A549 (cell line): Measurements from ENCODE around the gene CD180. TPM values are rescaled to one million over a fixed set of nuclear protein-coding genes. Genes with fewer than 3 reads are reported as not detected.

Source experiments
- ATAC-seq, 2 experiments: fragments of 200-7000 bp in 1 of 2; fragments of >200 bp in 1 of 2; cut with Nextera tagmentation in 1 of 2; cut with Tn5 transposase in 1 of 2; 3 replicates each; pipeline versions ENCODE4 v1.8.0 to v1.9.1; 2018 to 2020; ENCODE audit warnings: mild to moderate bottlenecking in 1 of 2, moderate library complexity in 1 of 2
- CTCF ChIA-PET: fragments of 300-600 bp; sonication (Branson Sonifier 250); formaldehyde crosslinking; extraction: SDS; loops from one replicate; lab custom pipeline; 2021; ENCODE audit warnings: antibody characterized with exemption, inconsistent platforms; lab: Yijun Ruan, JAX
- POLR2A ChIA-PET: fragments of 350-600 bp; formaldehyde crosslinking; extraction: SDS; loops from one replicate; lab custom pipeline; 2021; ENCODE audit warnings: antibody characterized with exemption, inconsistent platforms; lab: Yijun Ruan, JAX
- DNase-seq, 2 experiments: peaks; one replicate each; pipeline versions ENCODE4 v3.0.0 to v3.0.0-alpha.2; 2011 to 2016; ENCODE audit warnings: low read depth in 1 of 2, low spot score in 1 of 2
- FAIRE-seq: peaks from 2 replicates; lab custom pipeline; 2011; peaks lifted over from hg19 to GRCh38; lab: Jason Lieb, UNC
- H3K27ac ChIP-seq, 2 experiments: fragments of >200 bp; sonication (Bioruptor Twin); formaldehyde crosslinking; 3 replicates each; pipeline ENCODE4 v1.5.1; 2016 to 2017
- H3K4me1 ChIP-seq: fragments of >200 bp; sonication (Bioruptor Twin); formaldehyde crosslinking; 3 replicates; pipeline ENCODE4 v1.6.1; 2016
- H3K4me2 ChIP-seq: fragments of >200 bp; sonication (Bioruptor Twin); formaldehyde crosslinking; 3 replicates; pipeline ENCODE4 v1.6.1; 2016
- H3K4me3 ChIP-seq: fragments of >200 bp; sonication (Bioruptor Twin); formaldehyde crosslinking; 3 replicates; pipeline ENCODE4 v1.5.1; 2016
- H3K9me3 ChIP-seq: fragments of >200 bp; sonication (Bioruptor Twin); formaldehyde crosslinking; 3 replicates; pipeline ENCODE4 v1.6.1; 2016
- BCL3 ChIP-seq: fragments of >200 bp; sonication (Bioruptor Twin); formaldehyde crosslinking; IDR thresholded peaks from 3 replicates; pipeline ENCODE4 v1.6.1; 2016
- CHD2 ChIP-seq: fragments of 150-350 bp; IDR thresholded peaks from 2 replicates; pipeline ENCODE4 v1.6.1; 2014; ENCODE audit warnings: low read length; ENCODE audit not compliant: partially characterized antibody
- CHD4 ChIP-seq: fragments of 200-600 bp; sonication (generic); IDR thresholded peaks from 2 replicates; pipeline ENCODE4 v1.6.1; 2016; ENCODE audit warnings: antibody characterized with exemption, mild to moderate bottlenecking, borderline replicate concordance
- E2F6 ChIP-seq: IDR thresholded peaks from 2 replicates; pipeline ENCODE4 v1.6.1; 2012; ENCODE audit warnings: low read depth, borderline replicate concordance
- ELK1 ChIP-seq: fragments of 150-350 bp; IDR thresholded peaks from 2 replicates; pipeline ENCODE4 v1.6.1; 2014; ENCODE audit warnings: low read depth, mild to moderate bottlenecking, low read length
- EP300 ChIP-seq, 2 experiments: fragments of >200 bp; sonication (Bioruptor Twin); formaldehyde crosslinking; IDR thresholded peaks; 2 replicates in 1 of 2; 3 replicates in 1 of 2; pipeline ENCODE4 v1.6.1; 2016 to 2017
- FOSB ChIP-seq: fragments of 250-450 bp; sonication (Bioruptor Pico); IDR thresholded peaks from 2 replicates; pipeline ENCODE4 v1.5.0; 2020; ENCODE audit warnings: mild to moderate bottlenecking, moderate library complexity
- FOSL2 ChIP-seq, 2 experiments: fragments of 450-650 bp in 1 of 2; fragments of >200 bp in 1 of 2; sonication (Bioruptor Twin) in 1 of 2; formaldehyde crosslinking; IDR thresholded peaks; 2 replicates each; pipeline versions ENCODE4 v1.5.0 to v1.6.1; 2016 to 2020; ENCODE audit warnings: mild to moderate bottlenecking in 1 of 2, moderate library complexity in 1 of 2
- HDAC2 ChIP-seq: fragments of 200-600 bp; sonication (generic); IDR thresholded peaks from 2 replicates; pipeline ENCODE4 v1.6.1; 2016
- HES2 ChIP-seq: fragments of >200 bp; sonication (Bioruptor Twin); formaldehyde crosslinking; IDR thresholded peaks from 2 replicates; pipeline ENCODE4 v1.6.1; 2016
- HEYL ChIP-seq: fragments of 250-450 bp; sonication (Bioruptor Pico); IDR thresholded peaks from 2 replicates; pipeline ENCODE4 v1.8.0; 2021; ENCODE audit warnings: mild to moderate bottlenecking, moderate library complexity
- HOXA7 ChIP-seq: fragments of 250-450 bp; sonication (Bioruptor Pico); IDR thresholded peaks from 2 replicates; pipeline ENCODE4 v1.5.0; 2020; ENCODE audit warnings: mild to moderate bottlenecking, moderate library complexity
- JUN ChIP-seq, 2 experiments: fragments of >200 bp; sonication (Bioruptor Twin); formaldehyde crosslinking; IDR thresholded peaks; 2 replicates in 1 of 2; 3 replicates in 1 of 2; pipeline ENCODE4 v1.6.1; 2016 to 2017
- KDM1A ChIP-seq: fragments of 200-600 bp; sonication (generic); IDR thresholded peaks from 2 replicates; pipeline ENCODE4 v1.6.1; 2016; ENCODE audit warnings: low read depth, mild to moderate bottlenecking
- KDM5A ChIP-seq: fragments of 200-600 bp; sonication (generic); IDR thresholded peaks from 2 replicates; pipeline ENCODE4 v1.6.1; 2016; ENCODE audit warnings: antibody characterized with exemption, mild to moderate bottlenecking
- MAZ ChIP-seq: fragments of 150-350 bp; IDR thresholded peaks from 2 replicates; pipeline ENCODE4 v1.6.1; 2014; ENCODE audit warnings: antibody characterized with exemption, low read depth, low read length, borderline replicate concordance
- NFE2L2 ChIP-seq: fragments of 150-350 bp; conservative IDR thresholded peaks from 2 replicates; pipeline ENCODE4 v1.6.1; 2014; ENCODE audit warnings: low read length
- NR3C1 ChIP-seq: fragments of >200 bp; sonication (Bioruptor Twin); formaldehyde crosslinking; IDR thresholded peaks from 3 replicates; pipeline ENCODE4 v1.6.1; 2017
- PBX3 ChIP-seq: IDR thresholded peaks from 2 replicates; pipeline ENCODE4 v1.6.1; 2012
- POLR2A ChIP-seq: IDR thresholded peaks from 2 replicates; pipeline ENCODE4 v1.6.1; 2012; ENCODE audit warnings: mild to moderate bottlenecking, low read length
- POLR2AphosphoS2 ChIP-seq: conservative IDR thresholded peaks from 2 replicates; pipeline ENCODE4 v1.6.1; 2012; ENCODE audit warnings: low read length, improper control_type of control experiment, inconsistent platforms
- RAD21 ChIP-seq, 2 experiments: fragments of >200 bp in 1 of 2; sonication (Bioruptor Twin) in 1 of 2; formaldehyde crosslinking in 1 of 2; IDR thresholded peaks in 1 of 2; conservative IDR thresholded peaks in 1 of 2; 2 replicates in 1 of 2; 3 replicates in 1 of 2; pipeline ENCODE4 v1.6.1; 2012 to 2018; ENCODE audit warnings: inconsistent platforms in 1 of 2
- REST ChIP-seq: fragments of 200-600 bp; sonication (generic); IDR thresholded peaks from 2 replicates; pipeline ENCODE4 v1.6.1; 2016; ENCODE audit warnings: antibody characterized with exemption, mild to moderate bottlenecking, moderate library complexity
- RFX5 ChIP-seq: fragments of 450-650 bp; IDR thresholded peaks from 2 replicates; pipeline ENCODE4 v1.7.1; 2014; ENCODE audit warnings: antibody characterized with exemption, mild to moderate bottlenecking, moderate library complexity
- TP53 ChIP-seq: fragments of 250-450 bp; sonication (Bioruptor Pico); IDR thresholded peaks from 2 replicates; pipeline ENCODE4 v1.5.0; 2021; ENCODE audit warnings: mild to moderate bottlenecking, moderate library complexity
- ZC3H11A ChIP-seq: fragments of 450-650 bp; IDR thresholded peaks from 2 replicates; pipeline ENCODE4 v1.6.1; 2014; ENCODE audit warnings: antibody characterized with exemption, mild to moderate bottlenecking
- WGBS: methylation state at CpG from one replicate; pipeline ENCODE4 v1.1.6; 2017; ENCODE audit errors: missing lambda C conversion rate; 5-methylcytosine and 5-hydroxymethylcytosine counted together
- polyA plus RNA-seq, 4 experiments: library from polyadenylated mRNA; depleted of rRNA in 3 of 4; stranded (reverse); fragments of >200 nt; fragmentation: RNase III in 1 of 4; extraction: RNeasy Plus Mini Kit Qiagen cat#74134 plus additional on column Dnase treatment in 1 of 4; gene quantifications; 2 replicates in 3 of 4; 3 replicates in 1 of 4; pipeline ENCODE4 v1.2.3, GENCODE V29; 2011 to 2017

The CD180 gene
- polyA plus RNA-seq, 2 of the 4 experiments (the other 2 are of a cell fraction), result not detected

GRCh38 chr5:67143549-67143948 lies 53.0 kb downstream of the CD180 start:
- CTCF ChIA-PET, result interaction anchor here (0.6 to 1.5 kb wide), 5 partner anchors 10 to 897 kb away, joined by 3 to 6 read pairs (median 3); no protein-coding TSS in a partner anchor

GRCh38 chr5:67142816-67143215 lies 53.8 kb downstream of the CD180 start:
- H3K9me3 ChIP-seq, result no peaks in the 10 kb centered on the region
- TF ChIP-seq ELK1, result no peak
- no peak for TF ChIP-seq E2F6
- TF ChIP-seq POLR2AphosphoS2, result no peak
- no peak for TF ChIP-seq POLR2A
- no peak for TF ChIP-seq CHD2
- no peak for TF ChIP-seq FOSL2 (IDR thresholded peaks at IDR 0.05)
- TF ChIP-seq FOSL2 (CRISPR knock-in tag; IDR thresholded peaks at IDR 0.05), result no peak
- TF ChIP-seq HDAC2, result no peak
- no peak for TF ChIP-seq TP53 (CRISPR knock-in tag)
- no peak for TF ChIP-seq HEYL (CRISPR knock-in tag)
- no peak for TF ChIP-seq ZC3H11A
- no peak for TF ChIP-seq KDM1A
- no peak for TF ChIP-seq JUN (IDR thresholded peaks at IDR 0.05)
- TF ChIP-seq RAD21 (conservative IDR thresholded peaks at IDR 0.05 in 1 of 2, IDR thresholded peaks at IDR 0.05 in 1 of 2), result no peak
- no peak for TF ChIP-seq RFX5
- TF ChIP-seq HOXA7 (CRISPR knock-in tag), result no peak
- TF ChIP-seq, all 56 proteins: peak for 0
- ChIA-PET POLR2A (no interaction called here), CTCF (interaction anchor here (0.6 to 1.4 kb wide), 5 partner anchors 9 to 897 kb away, joined by 3 to 6 read pairs (median 3); no protein-coding TSS in a partner anchor)
- no peaks in the 10 kb centered on the region for H3K4me1 ChIP-seq
- DNase-seq (no peak), ATAC-seq (no peak), FAIRE-seq (no peak)
- 94% methylated on average over 8 of the region's 8 CpGs for WGBS
- H3K4me2 ChIP-seq, result no peak overlapping the region
- no peak overlapping the region for H3K27ac ChIP-seq
- no peak overlapping the region for H3K4me3 ChIP-seq

More at GRCh38 chr5:67143549-67143948, 53.0 kb downstream of the CD180 start:
- ATAC-seq, result no peak
- POLR2A ChIA-PET, result no interaction called here
- H3K27ac ChIP-seq, result no peak overlapping the region
- no peak for DNase-seq
- H3K4me3 ChIP-seq, result no peak overlapping the region
- WGBS, result 70% methylated on average over 2 of the region's 2 CpGs
- TF ChIP-seq HDAC2, result no peak
- TF ChIP-seq RAD21 (conservative IDR thresholded peaks at IDR 0.05 in 1 of 2, IDR thresholded peaks at IDR 0.05 in 1 of 2), result no peak
- no peak for TF ChIP-seq FOSL2 (IDR thresholded peaks at IDR 0.05)
- no peak for TF ChIP-seq FOSL2 (CRISPR knock-in tag; IDR thresholded peaks at IDR 0.05)
- TF ChIP-seq, all 56 proteins: peak for 0
- FAIRE-seq, result no peak
- Histone ChIP-seq H3K4me1 (no peaks in the 10 kb centered on the region), H3K9me3 (no peaks in the 10 kb centered on the region), H3K4me2 (no peak overlapping the region)

- CTCF ChIA-PET, result no interaction called here
- POLR2A ChIA-PET, result no interaction called here
- Histone ChIP-seq H3K4me2 (no peak overlapping the region), H3K27ac (no peak overlapping the region), H3K9me3 (no peaks in the 10 kb centered on the region), H3K4me3 (no peak overlapping the region), H3K4me1 (no peaks in the 10 kb centered on the region)
- no peak for DNase-seq
- no peak for FAIRE-seq
- ATAC-seq, result no peak
- TF ChIP-seq FOSL2 (IDR thresholded peaks at IDR 0.05), result no peak
- TF ChIP-seq FOSL2 (CRISPR knock-in tag; IDR thresholded peaks at IDR 0.05), result no peak
- no peak for TF ChIP-seq NR3C1
- no peak for TF ChIP-seq ZC3H11A
- no peak for TF ChIP-seq HES2
- TF ChIP-seq MAZ, result no peak
- TF ChIP-seq HOXA7 (CRISPR knock-in tag), result no peak
- no peak for TF ChIP-seq BCL3
- no peak for TF ChIP-seq PBX3
- no peak for TF ChIP-seq RFX5
- no peak for TF ChIP-seq REST
- no peak for TF ChIP-seq KDM5A
- TF ChIP-seq FOSB, result no peak
- no peak for TF ChIP-seq EP300 (IDR thresholded peaks at IDR 0.05)
- no peak for TF ChIP-seq CHD2
- no peak for TF ChIP-seq NFE2L2
- no peak for TF ChIP-seq CHD4
- no peak for TF ChIP-seq JUN (IDR thresholded peaks at IDR 0.05)
These were observed 55.0 kb downstream of the CD180 start for GRCh38 chr5:67141644-67142043.
